Right lobe of liver (tissue), 4 donors: ENCODE measurements around the gene MRPL49.

Experiments
- CTCF ChIP-seq, 4 donors: fragments of 200-600 bp in 3 of 4; fragments of 450-650 bp in 1 of 4; IDR thresholded peaks; one replicate each; pipeline versions ENCODE4 v1.5.1 to v1.8.0; 2016 to 2022; ENCODE audit warnings: antibody characterized with exemption in 4 of 4, mild to moderate bottlenecking in 2 of 4
- POLR2A ChIP-seq: fragments of 450-650 bp; IDR thresholded peaks from one replicate; pipeline ENCODE4 v1.6.1; 2017; ENCODE audit warnings: antibody characterized with exemption, mild to moderate bottlenecking
- donor health status: DM: no; HTN: no; CAD: no.
- donor health status: DM: no; HTN: no; CAD: no.
- donor health status: DM: no; HTN: yes; CAD: no.

GRCh38 chr11:65107078-65107477 lies 15.0 kb upstream of the MRPL49 start:
- TF ChIP-seq CTCF (IDR thresholded peaks at IDR 0.05) = no peak
- no peak for TF ChIP-seq POLR2A
